22Rv1 (cell line): ENCODE measurements around the gene LMBR1L.
A peak's percentile ranks its signal among the peaks of the same experiment; 100 is the strongest.

Experiments
- H3K27ac ChIP-seq: fragments of 450-650 bp; 2 replicates; pipeline ENCODE4 v1.5.1; 2017
- ZFX ChIP-seq: fragments of 450-650 bp; IDR thresholded peaks from 2 replicates; pipeline ENCODE4 v1.6.1; 2017; ENCODE audit warnings: antibody characterized with exemption, borderline replicate concordance
- TF ChIP-seq, protein P1 (sequence below): fragments of 450-650 bp; IDR thresholded peaks from 2 replicates; pipeline ENCODE4 v1.5.1; 2017; ENCODE audit warnings: mild to moderate bottlenecking

Gene LMBR1L

DNA sequence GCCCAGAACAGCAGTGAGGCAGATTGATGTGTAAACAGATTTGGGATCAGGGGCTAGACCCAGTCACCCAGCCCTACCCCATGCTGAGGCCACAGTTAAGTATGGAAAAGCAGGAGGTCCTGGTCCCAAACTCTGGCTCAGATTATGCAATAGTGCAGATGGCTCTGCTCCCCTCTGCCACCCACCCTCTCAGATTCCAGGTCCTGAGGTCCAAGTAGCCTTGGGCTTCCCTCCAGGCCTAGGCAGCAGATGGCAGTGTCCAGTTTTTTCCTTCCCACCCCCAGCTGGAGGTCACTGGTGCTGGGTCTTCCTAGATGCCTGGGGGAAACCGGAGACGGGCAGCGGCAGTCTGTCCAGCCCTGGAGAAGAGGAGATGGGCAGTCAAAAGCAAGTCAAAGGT, 13.3 kb downstream of the LMBR1L start:
- TF ChIP-seq, protein P1, sequence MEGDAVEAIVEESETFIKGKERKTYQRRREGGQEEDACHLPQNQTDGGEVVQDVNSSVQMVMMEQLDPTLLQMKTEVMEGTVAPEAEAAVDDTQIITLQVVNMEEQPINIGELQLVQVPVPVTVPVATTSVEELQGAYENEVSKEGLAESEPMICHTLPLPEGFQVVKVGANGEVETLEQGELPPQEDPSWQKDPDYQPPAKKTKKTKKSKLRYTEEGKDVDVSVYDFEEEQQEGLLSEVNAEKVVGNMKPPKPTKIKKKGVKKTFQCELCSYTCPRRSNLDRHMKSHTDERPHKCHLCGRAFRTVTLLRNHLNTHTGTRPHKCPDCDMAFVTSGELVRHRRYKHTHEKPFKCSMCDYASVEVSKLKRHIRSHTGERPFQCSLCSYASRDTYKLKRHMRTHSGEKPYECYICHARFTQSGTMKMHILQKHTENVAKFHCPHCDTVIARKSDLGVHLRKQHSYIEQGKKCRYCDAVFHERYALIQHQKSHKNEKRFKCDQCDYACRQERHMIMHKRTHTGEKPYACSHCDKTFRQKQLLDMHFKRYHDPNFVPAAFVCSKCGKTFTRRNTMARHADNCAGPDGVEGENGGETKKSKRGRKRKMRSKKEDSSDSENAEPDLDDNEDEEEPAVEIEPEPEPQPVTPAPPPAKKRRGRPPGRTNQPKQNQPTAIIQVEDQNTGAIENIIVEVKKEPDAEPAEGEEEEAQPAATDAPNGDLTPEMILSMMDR, result no peak
- no peak for TF ChIP-seq ZFX
- H3K27ac ChIP-seq, result no peak overlapping the region

DNA sequence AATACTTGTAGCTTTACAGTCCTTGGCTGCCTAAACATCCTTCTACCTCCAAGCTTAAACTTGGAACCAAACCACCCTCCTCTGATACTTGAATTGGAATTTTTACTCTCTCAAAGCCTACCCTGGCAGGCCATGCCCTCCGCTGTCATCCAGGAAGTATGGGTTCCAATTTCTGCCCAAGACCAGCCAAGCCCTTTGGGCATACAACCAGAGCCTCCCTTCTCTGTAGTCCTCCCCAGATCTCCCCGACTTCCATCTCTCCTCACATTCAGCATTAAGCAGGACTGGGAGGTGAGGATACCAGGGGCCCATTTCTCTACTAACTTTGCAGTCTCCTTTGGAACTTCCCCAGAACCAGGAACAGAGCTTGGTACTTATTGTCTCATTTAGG, 15.7 kb downstream of the LMBR1L start:
- TF ChIP-seq ZFX, result no peak
- TF ChIP-seq, protein P1, result no peak
- H3K27ac ChIP-seq, result no peak overlapping the region; the same call in 1 of the 2 replicates

DNA sequence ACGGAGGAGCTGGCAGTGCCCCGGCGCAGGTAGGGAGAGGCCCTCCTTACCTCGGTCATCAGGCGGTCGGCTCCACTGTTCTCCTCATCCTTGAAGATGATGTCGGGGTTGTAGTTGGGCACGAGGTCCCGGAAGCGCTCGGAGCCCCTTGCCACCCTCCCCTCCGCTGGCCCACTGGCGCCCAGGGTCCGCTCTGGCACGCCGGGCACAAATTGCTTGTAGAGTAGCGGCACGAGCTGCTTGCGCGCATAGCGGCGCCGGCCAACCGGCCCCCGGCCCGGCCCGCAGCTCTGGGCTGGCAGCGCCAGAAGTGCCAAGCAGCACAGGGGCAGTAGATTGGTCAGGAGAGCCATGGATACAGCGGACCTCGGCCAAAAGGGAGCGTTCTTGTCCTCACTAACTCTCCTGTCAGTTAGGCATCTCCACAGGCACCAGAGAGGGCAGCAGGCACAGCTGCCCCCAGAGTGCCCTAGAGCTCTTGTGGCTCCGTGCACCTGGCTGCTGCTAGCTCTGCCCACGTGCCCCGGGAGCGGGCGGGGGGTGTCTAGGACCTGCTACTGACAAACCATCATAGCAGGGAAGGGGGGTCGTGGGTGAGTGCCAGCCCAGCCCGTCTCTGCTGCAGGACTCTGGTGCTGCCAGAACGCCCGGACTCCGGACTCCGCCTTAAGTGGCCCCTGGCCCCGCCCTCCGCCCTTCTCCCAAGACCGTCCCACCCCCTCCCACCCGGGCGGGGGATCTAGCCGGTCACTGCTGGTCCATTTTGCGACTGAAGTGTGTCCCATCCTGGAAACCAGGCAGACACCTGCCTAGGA, 16.3 kb downstream of the LMBR1L start, which contains the start of gene DHH:
TSS of gene DHH (minus strand) at position 642 of the 815 bp plus-strand sequence. CDS start at position 353, 289 bp downstream.
- no peak for TF ChIP-seq ZFX
- TF ChIP-seq, protein P1, result peak; percentile 30; the same call in 1 of the 2 replicates
- H3K27ac ChIP-seq, result no peak within 1 kb of the TSS; the same call in 1 of the 2 replicates

DNA sequence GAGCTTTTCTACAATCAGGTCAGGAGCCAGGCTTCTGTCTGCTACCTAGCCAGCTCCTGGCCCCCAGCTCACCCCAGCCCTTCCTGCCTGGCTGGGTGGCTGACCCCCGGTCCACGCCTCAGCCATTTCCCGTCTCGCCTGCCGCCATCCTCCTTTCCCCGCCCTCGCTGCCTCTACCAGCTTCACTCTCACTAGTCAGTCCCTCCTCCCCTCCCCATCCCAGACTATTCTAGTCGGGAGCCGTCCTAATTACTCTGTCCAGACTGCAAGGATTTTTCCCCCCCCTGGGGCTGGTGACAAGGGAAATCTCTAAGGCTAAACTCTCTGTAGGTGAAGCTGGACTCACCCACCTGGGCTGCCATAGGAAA, 16.9 kb downstream of the LMBR1L start:
- no peak for TF ChIP-seq ZFX
- TF ChIP-seq, protein P1, result no peak

DNA sequence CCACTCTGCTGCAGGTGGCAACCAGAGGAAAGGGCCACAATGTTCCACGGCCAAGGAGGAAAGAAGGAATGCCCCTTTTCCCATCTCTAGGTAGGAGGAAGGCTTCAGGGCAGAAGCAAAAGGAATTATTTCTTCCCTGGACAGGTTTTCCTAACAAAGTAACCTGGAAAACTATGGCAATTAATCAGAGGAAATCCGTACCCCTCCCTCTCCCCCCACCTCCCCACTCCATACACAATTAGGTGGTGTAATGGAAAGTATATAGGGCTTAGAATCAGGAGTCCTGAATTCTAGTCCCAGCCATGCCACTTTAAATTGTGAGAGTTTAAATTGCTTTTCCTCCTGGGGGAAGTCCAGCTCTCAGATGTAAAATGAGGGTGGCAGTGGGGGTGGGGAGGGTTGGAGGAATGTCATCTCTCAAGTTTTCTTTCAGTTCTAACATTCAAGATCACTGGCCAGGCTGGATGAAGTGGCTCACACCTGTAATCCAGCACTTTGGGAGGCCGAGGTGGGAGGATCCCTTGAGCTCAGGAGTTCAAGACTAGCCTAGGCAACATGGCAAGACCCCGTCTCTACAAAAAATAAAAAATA, 17.7 kb downstream of the LMBR1L start:
- no peak overlapping the region for H3K27ac ChIP-seq
- TF ChIP-seq ZFX, result no peak

More for the DNA sequence above, 16.9 kb downstream of the LMBR1L start:
- no peak overlapping the region for H3K27ac ChIP-seq

DNA sequence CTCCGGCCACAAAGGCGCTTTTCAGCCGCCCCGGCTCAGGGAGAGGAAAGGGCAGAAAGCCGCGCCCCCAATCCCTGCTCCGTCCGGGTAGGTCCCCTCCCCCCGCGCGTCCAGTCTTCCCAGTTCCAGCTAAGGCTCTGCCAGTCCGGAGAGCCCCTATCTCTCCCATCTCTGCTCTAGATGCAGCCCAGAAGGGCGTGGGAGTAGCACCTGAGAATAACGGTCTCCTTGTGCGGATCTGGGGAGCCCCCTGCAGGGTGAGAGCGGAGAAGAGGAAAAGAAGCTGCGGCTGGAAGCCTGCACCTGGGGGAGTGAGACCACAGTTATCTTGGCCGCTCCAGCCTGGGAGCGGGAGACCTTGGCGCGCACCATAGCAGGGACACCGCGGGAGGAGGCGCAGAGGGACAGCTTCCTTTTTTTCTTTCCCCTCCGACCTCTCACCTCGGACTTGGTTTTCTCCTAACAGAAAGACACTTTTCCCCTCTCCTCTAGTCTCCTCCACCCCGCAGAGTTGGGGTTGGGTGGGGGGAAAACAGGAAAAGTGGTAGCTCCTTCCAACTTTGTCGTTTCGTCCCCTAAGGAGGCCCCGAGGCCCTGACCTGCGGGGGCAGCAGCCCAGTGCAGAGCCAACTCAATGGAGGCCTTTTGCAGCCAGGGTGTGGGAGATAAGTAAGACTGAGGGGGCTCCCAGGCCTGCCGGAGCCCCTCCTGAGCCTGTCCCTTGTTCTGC, 18.4 kb downstream of the LMBR1L start:
- no peak for TF ChIP-seq ZFX
- TF ChIP-seq, protein P1, result peak; percentile 24
- H3K27ac ChIP-seq, result no peak overlapping the region

DNA sequence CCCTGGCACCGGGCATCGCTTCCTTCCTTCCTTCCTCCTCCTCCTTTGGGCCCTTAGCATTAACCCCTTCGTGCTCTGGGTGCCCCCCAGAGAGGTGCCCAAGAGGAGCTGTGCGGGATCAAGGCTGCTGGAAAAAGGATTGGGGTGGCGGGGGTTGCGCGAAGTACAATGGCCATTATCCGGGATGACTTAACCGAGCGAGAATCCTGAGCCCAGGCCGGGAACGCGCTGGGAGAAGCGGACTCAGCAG, 18.9 kb downstream of the LMBR1L start:
- TF ChIP-seq ZFX, result no peak
- TF ChIP-seq, protein P1, result no peak
- no peak overlapping the region for H3K27ac ChIP-seq
